Thoracic aorta (tissue), 2 donors: Measurements from ENCODE around the gene NCOA3. TPM values are rescaled to one million over a fixed set of nuclear protein-coding genes. Genes with fewer than 3 reads are reported as not detected.

Source experiments
- ATAC-seq: fragments of 150-250 bp; one replicate; pipeline ENCODE4 v1.8.0; 2017; ENCODE audit warnings: low read depth; ENCODE audit not compliant: insufficient number of reproducible peaks, low FRiP score
- DNase-seq: peaks from one replicate; pipeline ENCODE4 v3.0.0-alpha.2; 2020; ENCODE audit warnings: low spot score
- H3K27ac ChIP-seq, 2 donors: fragments of 200-600 bp; sonication (generic); 1 replicate in 1 of 2; 2 replicates in 1 of 2; pipeline ENCODE4 v1.5.1; 2016; ENCODE audit warnings: mild to moderate bottlenecking in 2 of 2, moderate library complexity in 2 of 2
- H3K27me3 ChIP-seq: fragments of 200-600 bp; sonication (generic); replicated peaks from 2 replicates; pipeline ENCODE4 v1.6.0; 2016; ENCODE audit warnings: mild to moderate bottlenecking; ENCODE audit not compliant: insufficient read depth
- H3K36me3 ChIP-seq: fragments of 200-600 bp; sonication (generic); one replicate; pipeline ENCODE4 v1.5.1; 2016
- H3K4me1 ChIP-seq, 2 donors: fragments of 200-600 bp; sonication (generic); 1 replicate in 1 of 2; 2 replicates in 1 of 2; pipeline versions ENCODE4 v1.5.1 to v1.6.0; 2016; ENCODE audit warnings: low read depth in 2 of 2, mild to moderate bottlenecking in 1 of 2; ENCODE audit not compliant: control insufficient read depth in 1 of 2
- H3K4me3 ChIP-seq: fragments of 200-600 bp; sonication (generic); 2 replicates; pipeline ENCODE4 v1.5.1; 2016; ENCODE audit warnings: mild to moderate bottlenecking
- H3K9me3 ChIP-seq: fragments of 200-600 bp; sonication (generic); 2 replicates; pipeline ENCODE4 v1.5.1; 2016
- CTCF ChIP-seq: fragments of 200-600 bp; sonication (generic); IDR thresholded peaks from one replicate; pipeline ENCODE4 v1.5.1; 2019; ENCODE audit warnings: antibody characterized with exemption
- total RNA-seq, 2 donors: library from RNA; depleted of rRNA; stranded (reverse); fragments of >200 nt; gene quantifications; one replicate each; pipeline versions ENCODE4 v1.1.0 to v1.2.3, GENCODE V29; 2016

Gene NCOA3
- total RNA-seq, 2 donors from 2014 or later, result 44.3 to 68.1 TPM

GRCh38 chr20:47669927-47670890 is 168.5 kb downstream of the NCOA3 start:
- DNase-seq (no peak), ATAC-seq (no peak)
- Histone ChIP-seq H3K27ac (no peak overlapping the region), H3K36me3 (no peaks in the 10 kb centered on the region), H3K27me3 (no peaks in the 10 kb centered on the region), H3K4me3 (no peak overlapping the region), H3K9me3 (no peaks in the 10 kb centered on the region), H3K4me1 (no peaks in the 10 kb centered on the region)
- no peak for TF ChIP-seq CTCF

GRCh38 chr20:47670913-47671312 is 169.2 kb downstream of the NCOA3 start:
- no peak for DNase-seq
- no peak for ATAC-seq

GRCh38 chr20:47672166-47672565 is 170.5 kb downstream of the NCOA3 start:
- H3K27me3 ChIP-seq, result no peaks in the 10 kb centered on the region
- H3K4me1 ChIP-seq, result no peaks in the 10 kb centered on the region
- no peak overlapping the region for H3K27ac ChIP-seq
- ATAC-seq (no peak), DNase-seq (no peak)
- no peak overlapping the region for H3K4me3 ChIP-seq
- H3K9me3 ChIP-seq, result no peaks in the 10 kb centered on the region
- H3K36me3 ChIP-seq, result no peaks in the 10 kb centered on the region
- TF ChIP-seq CTCF, result no peak

More at GRCh38 chr20:47670913-47671312, 169.2 kb downstream of the NCOA3 start:
- TF ChIP-seq CTCF, result no peak
- Histone ChIP-seq H3K4me3 (no peak overlapping the region), H3K36me3 (no peaks in the 10 kb centered on the region), H3K4me1 (no peaks in the 10 kb centered on the region), H3K27ac (no peak overlapping the region), H3K27me3 (no peaks in the 10 kb centered on the region), H3K9me3 (no peaks in the 10 kb centered on the region)

- Histone ChIP-seq H3K4me1 (no peaks in the 10 kb centered on the region), H3K4me3 (no peak overlapping the region), H3K27ac (no peak overlapping the region), H3K36me3 (no peaks in the 10 kb centered on the region), H3K9me3 (no peaks in the 10 kb centered on the region), H3K27me3 (no peaks in the 10 kb centered on the region)
- TF ChIP-seq CTCF, result no peak
- ATAC-seq (no peak), DNase-seq (no peak)
Measured at GRCh38 chr20:47672886-47673670, 171.4 kb downstream of the NCOA3 start.

GRCh38 chr20:47673671-47673955 is 171.9 kb downstream of the NCOA3 start:
- no peaks in the 10 kb centered on the region for H3K9me3 ChIP-seq
- TF ChIP-seq CTCF, result no peak
- DNase-seq (no peak), ATAC-seq (no peak)
- no peaks in the 10 kb centered on the region for H3K27me3 ChIP-seq
- H3K36me3 ChIP-seq, result no peaks in the 10 kb centered on the region
- H3K27ac ChIP-seq, result no peak overlapping the region
- no peaks in the 10 kb centered on the region for H3K4me1 ChIP-seq
- no peak overlapping the region for H3K4me3 ChIP-seq
